ENCODE results near the gene PIGS. TPM values are rescaled to one million over a fixed set of nuclear protein-coding genes. Genes with fewer than 3 reads are reported as not detected.

PIGS gene
- total and polyA plus RNA-seq, 2 of the 4 experiments (the other 2 are of a cell fraction) = 28.7 to 78.9 TPM

- Histone ChIP-seq H4K8ac (ENCODE audit: low read depth in 2 of 2, low read length in 2 of 2) (no peak overlapping the region), H3K36me3 (ENCODE audit: control insufficient read depth, insufficient read depth, low read length) (no peaks in the 10 kb centered on the region), H2AK5ac (ENCODE audit: low read depth, low read length) (no peak overlapping the region), H3K18ac (ENCODE audit: low read depth, low read length) (no peak overlapping the region), H3K27me3 (ENCODE audit: control insufficient read depth, insufficient read depth, low read length) (peaks cover 28% of the 10 kb centered on the region), H2AK9ac (replicated peaks; ENCODE audit: low read depth, low read length, poor library complexity) (no peak overlapping the region), H4K20me1 (ENCODE audit: insufficient read depth, low read length) (no peaks in the 10 kb centered on the region), H3K27ac (ENCODE audit: insufficient read depth, low read length) (no peak overlapping the region), H3K79me1 (ENCODE audit: low read depth in 1 of 2, low read length in 2 of 2) (no peaks in the 10 kb centered on the region), H3K9me3 (ENCODE audit: control insufficient read depth, insufficient read depth, low read length) (no peaks in the 10 kb centered on the region), H3K56ac (ENCODE audit: extremely low read depth, insufficient read depth, low read length) (no peak overlapping the region), H3K14ac (replicated peaks; ENCODE audit: low read depth, low read length) (no peak overlapping the region), H3K9ac (ENCODE audit: low read depth, low read length) (no peak overlapping the region), H3K4me2 (ENCODE audit: low read depth, low read length) (no peak overlapping the region), H3K9me1 (ENCODE audit: insufficient read depth, low read length) (peaks cover 6% of the 10 kb centered on the region), H2BK20ac (ENCODE audit: low read depth, low read length) (no peak overlapping the region), H3K4ac (ENCODE audit: low read depth, low read length) (no peak overlapping the region), H2BK120ac (ENCODE audit: low read depth, low read length) (no peak overlapping the region), H2BK5ac (ENCODE audit: low read depth, low read length, poor library complexity, severe bottlenecking) (no peak overlapping the region), H3K4me1 (ENCODE audit: control insufficient read depth, insufficient read depth, low read length) (peaks cover 13% of the 10 kb centered on the region), H2BK15ac (ENCODE audit: low read depth, low read length) (no peak overlapping the region), H3K23ac (ENCODE audit: low read depth, low read length) (no peak overlapping the region), H2AFZ (replicated peaks; ENCODE audit: low read length, poor library complexity) (no peak overlapping the region), H4K91ac (ENCODE audit: insufficient read depth, low read depth, low read length) (no peak overlapping the region), H4K5ac (ENCODE audit: low read depth, low read length) (no peak overlapping the region), H3K4me3 (ENCODE audit: insufficient read depth, low read depth, low read length) (no peak overlapping the region)
- ATAC-seq (ENCODE audit: low read depth) (no peak), DNase-seq (no peak)
- WGBS, 2 experiments (ENCODE audit: extremely low coverage in 2 of 2, insufficient read length in 1 of 2) = 100% methylated on average over 1 of the region's 15 CpGs; no CpG with 5 or more reads in 1 of the 2 experiments
- CTCF ChIA-PET = no interaction called here
- in situ Hi-C loops (cut with MboI; ENCODE audit: low sequenced_read_pairs) (no loop called here), dilution Hi-C loops (cut with HindIII; ENCODE audit: low sequenced_read_pairs, unreplicated experiment) (no loop called here), intact Hi-C loops (cut with micrococcal nuclease) (no loop called here)
- POLR2A ChIA-PET (ENCODE audit: unreplicated experiment) = no interaction called here
- BruUV-seq (replicated peaks) = no TSS peak
- TF ChIP-seq RFX5 (IDR thresholded peaks at IDR 0.05; ENCODE audit: low read depth, low read length) = no peak
- no peak for TF ChIP-seq CTCF (conservative IDR thresholded peaks at IDR 0.05; ENCODE audit: low read depth, low read length)
- TF ChIP-seq BHLHE40 (IDR thresholded peaks at IDR 0.05; ENCODE audit: low read depth, low read length) = no peak
- no peak for TF ChIP-seq USF2 (IDR thresholded peaks at IDR 0.05; ENCODE audit: low read depth, low read length)
- TF ChIP-seq MXI1 (IDR thresholded peaks at IDR 0.05; ENCODE audit: borderline replicate concordance, low read depth, low read length) = no peak
- TF ChIP-seq POLR2A (IDR thresholded peaks at IDR 0.05; ENCODE audit: low read depth, low read length) = no peak
- no peak for TF ChIP-seq CEBPB (IDR thresholded peaks at IDR 0.05; ENCODE audit: low read depth, low read length)
- no peak for TF ChIP-seq MAFK (IDR thresholded peaks at IDR 0.05; ENCODE audit: low read depth, low read length)
- no peak for TF ChIP-seq NFE2L2 (IDR thresholded peaks at IDR 0.05; ENCODE audit: low read depth, low read length)
- TF ChIP-seq FOS (IDR thresholded peaks at IDR 0.05; ENCODE audit: low read depth, low read length) = no peak
These were observed 47.4 kb downstream of the PIGS start for GRCh38 chr17:28523876-28524275.

Data from IMR-90 (cell line).